Activated naive CD4-positive, alpha-beta T cell (primary cell): Measurements from ENCODE around the gene ADARB2.

ENCODE experiments used
- DNase-seq, 4 experiments: peaks; one replicate each; lab custom pipeline; 2025; lab: John Stamatoyannopoulos, UW

ADARB2 gene

DNA sequence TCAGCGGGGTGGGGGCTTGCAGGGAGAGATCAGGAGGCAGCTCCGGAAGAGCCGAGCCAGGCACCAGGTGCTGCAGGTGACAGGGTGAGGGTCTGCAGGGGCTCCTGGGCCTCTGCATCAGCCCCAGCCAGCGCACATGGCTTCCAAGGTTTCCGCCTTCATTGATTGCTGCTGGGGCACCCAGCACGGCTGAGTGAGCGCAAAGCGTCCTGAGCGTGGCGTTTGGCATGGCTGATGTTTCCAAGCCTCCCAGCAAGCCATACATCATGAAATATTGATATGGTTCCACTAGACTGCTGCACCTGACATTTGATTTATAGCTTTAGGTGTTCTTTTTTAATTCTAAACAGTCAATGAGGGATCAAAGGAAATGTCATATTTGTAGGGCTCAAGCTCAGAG is 422.1 kb downstream of the ADARB2 start:
- DNase-seq = no peak

DNA sequence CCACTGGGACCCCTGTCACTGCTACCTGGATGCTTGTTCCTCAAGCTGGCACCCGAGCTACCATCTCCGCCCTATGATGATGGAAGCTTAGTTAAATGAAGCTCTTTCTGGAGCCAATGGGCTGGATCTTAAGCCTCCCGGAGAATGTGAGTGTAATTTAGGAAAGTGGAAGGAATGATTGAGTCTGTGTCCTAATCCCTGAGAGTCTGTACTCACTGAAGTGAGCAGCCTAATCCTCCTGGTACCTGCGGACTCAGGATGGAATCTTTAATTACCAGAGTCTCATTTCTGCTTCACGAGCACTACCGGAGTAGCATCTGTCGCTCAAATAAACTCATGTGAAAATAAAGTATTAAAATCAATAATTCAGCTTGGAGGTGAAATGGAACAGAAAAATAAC is 425.6 kb downstream of the ADARB2 start:
- no peak for DNase-seq

DNA sequence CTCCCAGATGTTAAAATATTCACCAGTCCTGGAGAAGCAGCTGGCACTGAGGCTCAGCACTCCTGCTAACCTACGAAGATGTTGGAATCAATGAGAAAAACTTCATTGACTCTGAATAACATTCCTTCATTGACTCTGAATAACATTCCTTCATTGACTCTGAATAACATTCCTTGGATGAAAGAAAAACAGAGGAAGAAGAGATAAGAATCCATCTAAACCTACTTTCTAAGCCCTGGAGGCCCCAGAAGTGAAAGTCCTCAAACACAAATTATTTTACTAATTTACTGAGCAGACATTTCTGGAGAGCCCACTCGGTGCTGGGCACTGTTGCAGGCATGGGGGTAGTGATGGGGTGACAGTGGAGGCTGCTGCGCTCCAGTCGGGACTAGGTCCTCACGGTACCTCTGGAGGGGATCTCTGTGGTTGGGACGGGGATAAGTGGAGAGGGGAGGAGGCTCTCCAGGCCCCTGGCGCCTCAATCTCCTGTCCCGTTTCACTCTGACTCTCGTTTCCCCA is 427.0 kb downstream of the ADARB2 start:
- DNase-seq = no peak

DNA sequence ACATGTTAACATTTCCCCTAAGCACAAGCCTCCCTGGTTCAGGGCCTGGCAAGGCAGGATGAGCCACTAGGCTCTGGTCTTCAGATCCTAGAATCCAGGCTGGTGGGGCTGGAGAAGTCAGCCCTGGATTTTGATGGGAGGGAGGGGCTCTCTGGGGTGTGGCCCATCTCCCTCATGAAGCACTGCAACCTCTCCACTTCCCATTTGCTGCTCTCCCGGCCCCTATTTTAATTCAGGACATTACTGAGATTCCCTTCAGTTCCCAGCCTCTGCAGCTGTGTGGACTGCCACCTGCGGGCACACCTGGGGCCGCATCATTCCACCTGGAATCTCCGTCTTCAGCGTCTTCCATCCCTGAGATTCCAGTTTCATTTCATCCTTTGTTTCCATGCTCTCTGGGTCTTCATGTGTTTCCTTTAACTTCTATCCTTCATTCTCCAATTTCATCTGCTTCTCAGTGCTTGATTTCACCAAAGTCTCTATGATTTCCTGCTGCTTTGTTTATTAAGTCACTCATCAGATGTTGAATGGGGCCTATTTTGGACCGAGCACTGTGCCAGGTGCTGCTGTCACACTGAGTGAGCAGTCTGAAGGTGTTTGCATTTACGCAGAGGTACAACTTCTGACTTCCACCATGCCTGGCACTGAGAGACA is 427.6 kb downstream of the ADARB2 start:
- DNase-seq = no peak

DNA sequence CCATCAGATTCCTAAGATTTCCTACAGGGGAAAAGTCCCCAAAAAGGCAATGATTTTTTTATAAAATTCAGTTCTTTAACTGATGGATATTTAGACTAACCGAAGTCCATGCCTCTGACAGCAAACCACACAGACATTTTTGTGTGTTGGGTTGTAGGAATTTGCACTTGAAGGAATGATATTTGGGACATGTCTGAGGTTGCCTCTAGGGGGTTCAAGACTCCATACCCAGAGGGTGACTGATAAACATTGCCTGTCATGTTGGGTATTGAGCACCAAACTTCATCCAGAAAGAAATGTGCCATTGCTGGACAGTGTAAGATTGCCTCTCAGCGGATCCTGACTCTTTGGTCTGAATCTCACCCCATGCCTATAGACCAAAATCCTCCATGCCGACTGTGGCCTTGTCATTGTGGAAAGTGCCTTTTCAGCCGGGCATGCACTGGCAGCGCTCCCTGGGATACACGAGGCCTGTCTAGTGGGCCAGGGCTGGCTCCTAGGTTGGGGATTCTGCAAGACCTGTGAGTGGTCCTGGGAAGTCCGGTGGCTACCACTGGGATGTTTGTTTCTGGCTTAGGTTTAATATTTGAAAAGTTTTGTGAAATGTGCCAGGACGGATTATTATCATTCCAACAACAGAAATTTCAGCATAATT is 428.2 kb downstream of the ADARB2 start:
- DNase-seq = no peak

DNA sequence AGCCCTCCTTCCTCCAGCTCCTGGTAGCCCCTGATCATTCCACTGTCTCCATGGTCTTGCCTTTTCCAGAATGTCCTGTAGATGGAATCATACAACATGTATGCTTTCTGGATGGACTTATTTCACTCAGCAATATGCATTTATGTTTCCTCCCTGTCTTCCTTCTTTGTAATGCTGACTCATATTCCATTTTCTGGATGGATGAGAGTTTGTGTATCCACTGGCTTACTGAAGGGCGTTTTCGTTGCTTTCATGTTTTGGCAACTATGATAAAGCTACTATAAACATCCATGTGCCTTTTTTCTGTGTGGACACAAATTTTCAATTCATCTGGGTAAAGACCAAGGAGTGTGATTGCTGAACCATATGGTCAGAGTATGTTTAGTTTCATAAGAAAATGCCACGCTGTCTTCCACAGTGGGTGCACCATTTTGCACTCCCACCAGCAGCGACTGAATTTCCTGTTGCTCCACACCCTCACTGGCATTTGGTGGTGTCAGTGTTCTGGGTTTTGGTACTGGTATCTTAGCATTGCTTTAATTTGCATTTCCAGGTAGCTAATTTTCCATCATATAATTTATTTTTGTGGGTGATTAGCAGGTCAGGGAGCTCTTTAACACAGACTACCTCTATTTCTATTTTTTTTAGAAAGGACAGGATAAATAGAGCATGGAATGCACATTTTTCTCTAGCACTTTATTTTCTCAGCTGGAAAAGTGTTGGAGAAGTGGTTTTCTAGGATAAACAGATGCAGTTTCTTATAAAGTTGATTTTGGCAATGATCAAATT is 429.0 kb downstream of the ADARB2 start:
- DNase-seq = no peak

DNA sequence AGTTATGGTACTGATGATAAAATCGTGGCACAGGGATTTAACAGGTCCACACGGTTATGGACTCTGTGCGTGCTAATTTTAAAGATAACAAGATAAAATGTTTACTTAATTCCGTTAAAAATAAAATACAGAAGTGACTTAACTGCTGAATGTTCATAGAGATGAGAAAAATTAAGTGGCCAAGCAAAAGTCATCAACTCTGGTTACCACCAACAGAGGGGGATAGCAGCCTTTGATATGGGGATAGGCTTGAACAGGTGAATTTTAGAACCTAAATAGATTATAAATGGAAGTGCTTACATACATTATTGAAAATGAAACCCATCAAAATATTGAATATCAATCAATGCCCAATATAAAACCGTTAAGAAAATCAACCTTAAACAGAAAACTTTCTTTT is 436.2 kb downstream of the ADARB2 start:
- no peak for DNase-seq

DNA sequence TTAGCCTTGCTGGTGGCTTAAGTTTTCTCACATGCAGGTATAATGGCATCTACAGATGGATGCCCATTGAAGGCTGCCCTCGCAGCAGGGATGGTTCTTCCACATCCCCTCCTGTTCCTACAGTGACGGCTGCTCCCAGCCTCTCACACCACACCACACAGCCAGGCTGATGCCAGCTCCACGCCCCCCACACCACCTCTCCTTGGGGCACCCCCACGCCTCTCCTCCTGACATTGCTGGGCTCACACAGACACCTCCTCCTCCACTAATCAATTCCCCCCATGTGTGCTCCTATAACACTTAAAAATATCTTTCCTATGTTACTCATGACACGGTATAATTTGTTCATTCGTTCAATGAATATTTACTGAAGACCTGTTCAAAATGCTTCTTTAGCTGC is 437.1 kb downstream of the ADARB2 start:
- no peak for DNase-seq

DNA sequence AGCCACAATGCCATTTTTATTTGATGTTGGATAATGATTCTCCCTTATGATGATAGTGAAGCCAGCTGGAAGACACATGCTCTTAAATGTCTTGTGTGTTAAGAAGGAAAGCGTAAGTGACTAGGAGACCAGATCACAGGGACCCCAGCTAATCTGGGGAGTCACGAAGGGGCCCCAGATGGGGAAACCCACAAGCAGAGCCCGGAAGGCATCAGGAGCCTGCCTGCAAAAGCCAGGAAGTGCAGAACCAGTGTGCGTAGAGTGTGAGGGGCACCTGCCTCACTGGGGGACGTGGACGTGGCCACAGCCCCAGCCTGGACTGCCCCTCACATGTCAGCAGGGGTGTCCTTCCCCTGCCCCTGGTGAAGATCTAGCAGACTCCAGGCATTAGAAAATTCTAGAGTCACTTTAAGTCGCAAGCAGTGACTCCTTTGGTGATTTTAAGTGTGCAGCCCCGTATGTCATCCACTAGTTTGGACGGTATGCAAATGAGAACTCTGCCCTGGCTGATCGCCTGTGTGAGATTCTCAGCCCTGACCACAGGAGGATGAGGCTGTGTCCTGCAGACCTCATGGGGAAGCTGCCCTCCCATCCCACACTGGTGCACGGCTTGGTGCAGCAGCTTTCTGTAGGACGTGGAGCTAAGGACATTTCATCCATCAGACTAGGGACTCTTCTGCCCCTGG is 438.1 kb downstream of the ADARB2 start:
- no peak for DNase-seq

DNA sequence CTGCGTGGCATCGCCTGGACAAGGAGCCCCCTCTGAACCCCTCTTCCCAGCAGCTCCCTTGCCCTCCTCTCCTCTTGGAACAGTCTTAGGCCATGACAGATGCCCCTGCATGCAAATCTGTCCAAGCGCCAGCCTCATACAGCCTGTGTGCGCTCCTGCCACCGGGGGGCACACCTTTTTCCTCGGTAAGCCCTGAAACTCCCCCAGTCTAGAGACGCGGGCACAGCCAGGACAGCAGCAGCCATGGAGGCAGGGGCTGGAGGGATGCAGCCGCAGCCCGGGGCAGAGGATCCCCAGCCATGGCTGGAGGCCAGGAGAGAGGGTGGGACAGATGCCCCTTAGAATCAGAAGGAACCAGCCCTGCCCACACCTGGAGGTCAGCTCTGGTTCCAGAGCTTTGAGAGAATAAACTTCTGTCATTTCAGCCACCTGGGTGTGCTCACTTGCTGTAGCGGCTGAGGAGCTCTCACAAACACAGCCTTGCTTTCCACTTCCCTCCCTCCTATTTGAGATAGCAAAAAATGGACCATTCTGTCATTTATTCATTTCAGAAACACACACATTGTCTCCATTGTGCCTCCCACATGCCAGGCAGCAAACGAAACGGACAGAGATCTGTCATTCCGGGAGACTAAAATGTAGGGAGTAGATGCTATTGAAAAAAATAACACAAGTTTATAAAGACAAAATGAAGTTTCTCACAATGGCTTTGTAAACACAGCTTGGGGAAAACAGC is 439.6 kb downstream of the ADARB2 start:
- no peak for DNase-seq

DNA sequence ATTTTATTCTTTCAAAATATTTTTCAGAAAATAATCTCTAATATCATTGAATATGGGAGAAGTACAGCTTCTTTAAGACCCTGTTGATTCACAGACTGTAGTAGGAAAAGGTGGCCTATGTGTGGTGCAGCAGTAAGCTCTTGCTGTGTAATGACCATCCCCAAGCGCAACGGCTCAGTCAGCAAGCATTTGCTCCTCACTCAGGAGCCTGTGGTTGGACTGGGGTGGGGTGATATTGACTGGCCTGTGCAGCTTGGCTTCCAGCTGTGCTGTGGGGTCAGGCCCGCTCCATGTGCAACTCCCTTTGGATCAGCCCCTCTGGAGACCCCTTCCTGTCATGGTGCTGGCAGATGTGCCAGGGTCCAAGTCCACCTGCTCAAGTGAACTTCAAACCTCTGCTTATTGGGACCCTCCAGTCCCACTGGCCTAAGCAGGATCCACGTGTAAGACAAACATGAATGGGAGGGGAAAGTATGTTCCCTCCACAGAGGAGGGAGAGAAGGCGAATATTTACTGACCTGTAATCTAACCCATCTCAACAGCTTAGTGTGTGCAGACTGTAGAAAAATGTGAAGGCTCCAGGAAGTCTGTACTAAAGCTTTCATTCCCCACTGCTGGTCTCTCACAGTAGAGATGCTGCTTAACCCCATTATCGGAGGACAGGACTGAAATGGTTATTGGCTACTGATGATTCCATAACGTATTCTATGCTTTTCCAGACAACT is 441.4 kb downstream of the ADARB2 start:
- DNase-seq = no peak

DNA sequence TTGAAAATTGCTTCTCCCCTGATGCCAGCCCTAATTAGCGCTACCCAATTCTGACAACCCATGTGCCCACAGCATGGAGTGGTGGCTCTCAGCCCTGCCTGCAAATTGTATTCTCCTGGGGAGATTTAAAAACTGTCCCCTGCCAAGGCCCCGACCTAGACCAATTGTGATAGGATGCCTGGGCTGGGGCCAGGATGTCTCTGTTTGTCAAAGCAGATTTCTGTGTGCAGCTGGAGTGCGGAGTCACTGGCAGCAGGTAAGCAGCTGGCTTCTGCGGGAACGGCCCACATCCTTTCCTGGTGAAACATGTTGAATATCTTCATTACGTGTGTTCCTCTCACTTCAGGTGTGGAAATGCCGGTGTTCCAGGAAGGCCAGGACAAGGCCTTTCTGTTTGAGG is 442.6 kb downstream of the ADARB2 start:
- DNase-seq = no peak

DNA sequence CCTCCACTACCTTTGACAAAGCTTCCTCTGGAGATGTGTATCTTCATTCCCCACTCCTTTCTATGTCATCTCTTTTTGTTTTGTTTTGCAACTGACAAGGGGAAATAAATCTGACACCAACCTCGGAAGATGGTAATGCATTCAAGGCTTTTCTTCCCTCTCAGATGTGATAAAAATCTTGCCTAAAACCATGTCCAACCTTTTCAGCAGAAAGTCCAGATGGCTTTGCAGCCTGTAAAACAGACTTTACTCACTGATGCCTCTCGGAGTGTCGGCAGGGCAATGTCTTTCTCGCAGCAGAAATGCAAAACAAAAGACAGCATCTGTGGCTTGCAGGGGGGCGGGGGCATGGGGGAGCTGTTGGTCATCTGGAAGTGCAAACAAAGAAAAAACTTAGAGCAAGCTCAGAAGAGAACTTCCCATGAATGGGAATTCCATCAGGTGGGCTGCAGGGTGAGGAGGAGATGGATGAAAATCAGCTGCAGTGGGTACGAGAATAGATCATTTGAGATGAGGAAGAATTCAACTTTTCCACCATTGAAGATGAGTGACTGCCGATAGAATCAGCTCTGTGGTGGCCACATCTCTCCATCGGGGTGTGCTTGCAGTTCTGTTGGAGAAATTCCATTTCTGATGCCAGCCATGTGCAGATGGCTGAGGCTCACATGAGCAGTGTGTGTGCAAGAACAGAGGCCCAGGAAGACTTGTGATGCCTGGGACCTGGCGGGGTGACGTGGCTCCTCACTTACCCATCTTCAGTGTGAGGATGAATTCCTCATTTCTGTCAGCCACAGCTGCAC is 443.5 kb downstream of the ADARB2 start:
- DNase-seq = no peak

DNA sequence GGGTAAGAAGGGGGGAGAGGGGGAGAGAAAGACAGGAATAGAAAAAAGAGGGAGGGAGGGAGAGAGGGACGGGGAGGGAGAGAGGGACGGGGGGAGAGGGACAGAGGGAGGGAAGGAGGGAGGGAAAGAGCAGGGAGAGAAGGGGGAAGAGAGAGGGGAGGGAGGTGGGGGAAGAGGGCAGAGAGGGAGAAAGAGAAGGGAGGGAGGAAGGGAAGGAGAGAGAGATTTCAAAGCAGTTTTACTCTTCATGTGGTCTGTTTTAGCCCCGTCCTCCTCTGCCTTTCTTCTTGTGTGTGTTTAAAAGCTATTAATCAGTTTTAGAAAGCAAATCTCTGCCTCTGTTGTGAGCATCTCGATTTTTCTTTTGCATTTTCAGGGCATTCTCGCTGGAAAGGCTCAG is 444.2 kb downstream of the ADARB2 start:
- DNase-seq = no peak

DNA sequence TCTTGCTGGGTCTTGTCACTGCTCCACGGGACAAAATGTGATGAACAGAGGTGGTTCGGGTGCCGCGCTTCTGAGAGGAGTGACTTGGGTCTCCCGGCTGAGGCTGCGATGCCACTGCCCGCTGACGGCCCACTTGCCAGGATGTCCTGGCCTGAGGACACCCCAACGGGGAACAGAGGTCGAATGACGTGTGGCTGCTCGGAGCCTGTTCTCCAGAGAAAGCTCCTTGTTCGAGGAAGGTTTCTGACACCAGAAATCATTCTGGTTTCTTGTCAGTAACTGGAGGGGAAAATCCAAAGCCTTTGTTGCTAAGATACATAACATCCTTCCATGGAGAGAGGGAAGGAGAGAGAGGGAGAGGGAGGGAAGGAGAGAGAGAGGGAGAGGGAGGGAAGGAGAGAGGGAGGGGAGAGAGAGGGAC is 444.7 kb downstream of the ADARB2 start:
- DNase-seq = no peak

DNA sequence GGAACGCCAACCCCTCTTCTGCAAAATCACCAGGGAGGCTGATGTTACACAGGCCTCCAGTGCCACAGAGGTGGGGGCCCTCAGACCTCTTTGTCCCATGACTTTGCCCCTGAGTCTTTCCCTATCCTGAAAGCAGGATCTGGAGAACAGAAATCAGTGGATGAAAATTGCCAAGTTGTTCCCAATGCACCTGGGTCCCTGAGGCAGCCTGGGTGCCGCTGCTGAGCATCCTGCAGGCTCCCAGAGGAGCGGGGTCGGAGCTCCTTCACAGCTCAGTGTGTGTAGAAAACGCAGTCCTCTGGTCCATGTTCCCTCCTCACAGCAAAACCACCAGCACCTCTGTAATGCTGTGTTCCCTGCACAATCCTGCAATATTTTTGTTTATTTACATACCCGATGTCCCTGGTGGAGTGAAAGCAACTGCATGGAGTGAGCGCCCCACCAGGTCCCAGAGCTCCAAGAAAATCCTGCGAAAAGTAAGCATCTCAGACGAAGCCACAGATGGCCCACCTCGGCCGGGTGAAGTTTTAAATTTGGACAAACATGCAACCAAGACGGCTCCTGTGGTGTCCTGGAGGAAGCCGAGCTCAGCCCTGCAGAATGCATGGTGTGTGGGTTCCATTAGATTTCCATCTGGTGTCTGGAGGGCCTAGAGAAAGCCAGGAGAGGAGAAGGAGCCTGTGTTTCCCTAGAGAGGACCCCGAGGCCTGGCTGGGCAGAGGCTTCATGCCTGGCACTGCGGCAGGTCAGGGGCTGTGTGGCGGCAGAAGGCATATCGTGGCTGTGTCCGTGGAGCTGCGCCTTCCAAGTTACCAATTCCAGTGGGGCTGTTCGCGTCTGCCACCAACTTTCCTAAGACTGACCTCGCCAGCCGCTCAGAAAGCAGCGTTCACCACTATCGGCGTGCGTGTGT is 445.9 kb downstream of the ADARB2 start:
- no peak for DNase-seq

DNA sequence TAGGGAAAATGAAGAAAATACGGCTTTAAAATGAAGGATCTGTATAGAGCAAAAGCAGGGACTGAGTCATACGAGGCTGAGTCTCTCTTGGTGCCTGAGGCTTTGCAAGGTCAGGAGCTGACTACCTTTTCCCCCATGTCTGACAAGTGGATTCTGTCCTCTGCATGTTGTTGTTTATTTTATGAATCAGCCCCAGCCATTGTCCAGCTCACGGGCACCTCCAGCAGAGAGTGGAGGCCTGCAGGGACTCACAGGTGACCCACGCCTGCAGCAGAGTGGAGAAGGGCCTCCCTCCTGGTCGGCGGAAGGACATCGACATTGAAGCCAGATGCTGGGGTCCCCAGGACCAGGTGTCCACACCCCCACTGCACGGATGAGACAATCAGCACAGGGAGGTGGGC is 447.3 kb downstream of the ADARB2 start:
- no peak for DNase-seq

DNA sequence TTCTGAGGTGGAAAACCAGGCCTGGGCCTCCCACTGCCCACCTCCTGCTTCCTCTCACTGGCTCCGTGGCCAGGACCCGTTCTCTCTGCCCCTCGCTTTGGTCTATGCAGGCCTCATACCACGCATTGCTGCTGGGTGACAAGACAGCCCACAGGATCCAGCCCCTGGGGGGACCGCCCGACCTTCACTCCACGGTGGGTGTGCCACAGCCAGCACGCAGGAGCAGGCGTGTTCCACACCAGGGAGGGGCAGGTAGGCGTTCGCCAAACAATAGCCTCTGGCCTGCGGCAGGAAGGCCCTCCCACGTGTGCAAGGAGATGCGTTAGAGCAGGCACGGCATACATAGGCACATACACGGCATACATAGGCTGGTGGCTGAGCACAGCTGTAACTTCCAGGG is 447.7 kb downstream of the ADARB2 start:
- no peak for DNase-seq

DNA sequence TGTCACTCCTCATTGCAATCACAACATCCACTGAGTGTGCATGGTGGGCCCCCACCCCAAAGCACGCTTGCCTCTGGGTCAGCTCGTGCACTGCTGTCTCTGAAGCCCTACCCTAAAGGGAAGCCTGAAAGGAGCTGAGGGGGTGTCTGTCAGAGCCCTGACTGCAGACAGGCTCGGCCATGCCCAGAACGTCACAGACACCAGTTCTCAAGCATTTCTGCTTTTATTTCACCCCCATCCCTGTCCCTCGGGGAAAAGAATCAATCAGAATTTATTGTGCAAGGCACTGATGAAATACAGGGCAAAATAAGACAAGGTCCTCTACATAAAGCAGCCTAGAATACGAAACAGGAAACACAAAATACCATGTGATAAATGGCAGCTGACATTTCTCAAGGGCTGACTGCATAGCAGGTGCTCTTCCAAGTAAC is 449.3 kb downstream of the ADARB2 start:
- no peak for DNase-seq
